ENCODE measurements around the gene NMNAT2.
"Not testable (repeated sequence)": the region's sequence is repeated elsewhere in the genome, so short reads cannot be mapped to it uniquely, and the experiment has no call there.

- not testable (repeated sequence) for TF ChIP-seq CTCF (IDR thresholded peaks at IDR 0.05 in 2 of 3, conservative IDR thresholded peaks at IDR 0.05 in 1 of 3; ENCODE audit: borderline replicate concordance in 1 of 3, insufficient read depth in 1 of 3, low read depth in 2 of 3, low read length in 2 of 3); MAX (IDR thresholded peaks at IDR 0.05); SIN3A (IDR thresholded peaks at IDR 0.05; ENCODE audit: low read depth); ZNF274 (IDR thresholded peaks at IDR 0.05; ENCODE audit: low read depth, low read length); ZFX (IDR thresholded peaks at IDR 0.05); FOSL1 (IDR thresholded peaks at IDR 0.05; ENCODE audit: low read depth); YY1 (IDR thresholded peaks at IDR 0.05; ENCODE audit: extremely low read depth, insufficient replicate concordance, low read depth, low read length); POLR2AphosphoS5 (IDR thresholded peaks at IDR 0.05; ENCODE audit: low read depth, low read length); RAD21 (IDR thresholded peaks at IDR 0.05; ENCODE audit: low read depth); EZH2 (IDR thresholded peaks at IDR 0.05); POLR2A (IDR thresholded peaks at IDR 0.05; ENCODE audit: borderline replicate concordance, extremely low read depth, insufficient read depth, insufficient read length); EZH2phosphoT487 (IDR thresholded peaks at IDR 0.05; ENCODE audit: borderline replicate concordance); ELF1 (IDR thresholded peaks at IDR 0.05; ENCODE audit: borderline replicate concordance, low read depth); REST (IDR thresholded peaks at IDR 0.05; ENCODE audit: low read depth)
These were observed 16.6 kb downstream of the NMNAT2 start for GRCh38 chr1:183401565-183401964.

Data from HCT116 (cell line).